DMS79 treated with DMSO at 0.1 percent for 48 hours (cell line): ENCODE results near the gene ZNF33B.
A peak's percentile ranks its signal among the peaks of the same experiment; 100 is the strongest.
"Not testable (repeated sequence)": the region's sequence is repeated elsewhere in the genome, so short reads cannot be mapped to it uniquely, and the experiment has no call there.

ENCODE experiments used
- DNase-seq: peaks from one replicate; lab custom pipeline; 2025; lab: John Stamatoyannopoulos, UW

ZNF33B gene

GRCh38 chr10:42638055-42638820, at the start of gene ZNF33B:
ZNF33B (minus strand) TSS chr10:42638570; CDS start chr10:42636928, 1,642 bp downstream.
- DNase-seq: peak; percentile 68

GRCh38 chr10:42684517-42684916, 46.1 kb upstream of the ZNF33B start:
- no peak for DNase-seq

- no peak for DNase-seq
Observed at GRCh38 chr10:42680267-42680666, 41.9 kb upstream of the ZNF33B start.

GRCh38 chr10:42665181-42665979, 27.0 kb upstream of the ZNF33B start:
- not testable (repeated sequence) for DNase-seq

- DNase-seq: no peak
Observed at GRCh38 chr10:42654419-42654818, 16.0 kb upstream of the ZNF33B start.

- DNase-seq: no peak
Observed at GRCh38 chr10:42652858-42653257, 14.5 kb upstream of the ZNF33B start.

GRCh38 chr10:42650374-42650773, 12.0 kb upstream of the ZNF33B start:
- no peak for DNase-seq

- DNase-seq: no peak
Observed at GRCh38 chr10:42648512-42648911, 10.1 kb upstream of the ZNF33B start.

GRCh38 chr10:42646687-42647640, 8.6 kb upstream of the ZNF33B start:
- peak; percentile 29 for DNase-seq

- no peak for DNase-seq
Observed at GRCh38 chr10:42646214-42646613, 7.8 kb upstream of the ZNF33B start.

GRCh38 chr10:42645516-42645915, 7.1 kb upstream of the ZNF33B start:
- no peak for DNase-seq

GRCh38 chr10:42645103-42645502, 6.7 kb upstream of the ZNF33B start:
- DNase-seq: no peak

GRCh38 chr10:42640610-42641229, 2.4 kb upstream of the ZNF33B start:
- DNase-seq: no peak

GRCh38 chr10:42638821-42639270, 476 bp upstream of the ZNF33B start:
- no peak for DNase-seq

- no peak for DNase-seq
Observed at GRCh38 chr10:42637648-42638054, 719 bp downstream of the ZNF33B start.

GRCh38 chr10:42637142-42637541, 1.2 kb downstream of the ZNF33B start:
- DNase-seq: no peak

- DNase-seq: no peak
Observed at GRCh38 chr10:42635098-42635497, 3.3 kb downstream of the ZNF33B start.

- DNase-seq: no peak
Observed at GRCh38 chr10:42632564-42632963, 5.8 kb downstream of the ZNF33B start.

- no peak for DNase-seq
Observed at GRCh38 chr10:42630537-42631134, 7.7 kb downstream of the ZNF33B start.

GRCh38 chr10:42623929-42624328, 14.4 kb downstream of the ZNF33B start:
- DNase-seq: no peak

- no peak for DNase-seq
Observed at GRCh38 chr10:42618424-42618823, 19.9 kb downstream of the ZNF33B start.
